DMS 273 (cell line): ENCODE results near the gene TRPC4AP.
"Not testable (repeated sequence)": the region's sequence is repeated elsewhere in the genome, so short reads cannot be mapped to it uniquely, and the experiment has no call there.

Experiments used
- DNase-seq: peaks from one replicate; lab custom pipeline; 2025; ENCODE audit not compliant: unreplicated experiment; lab: John Stamatoyannopoulos, UW

Gene TRPC4AP

GRCh38 chr20:35060168-35060567 lies 32.4 kb downstream of the TRPC4AP start:
- DNase-seq: no peak

- no peak for DNase-seq
These were observed 33.0 kb downstream of the TRPC4AP start for GRCh38 chr20:35059612-35060011.

DNA sequence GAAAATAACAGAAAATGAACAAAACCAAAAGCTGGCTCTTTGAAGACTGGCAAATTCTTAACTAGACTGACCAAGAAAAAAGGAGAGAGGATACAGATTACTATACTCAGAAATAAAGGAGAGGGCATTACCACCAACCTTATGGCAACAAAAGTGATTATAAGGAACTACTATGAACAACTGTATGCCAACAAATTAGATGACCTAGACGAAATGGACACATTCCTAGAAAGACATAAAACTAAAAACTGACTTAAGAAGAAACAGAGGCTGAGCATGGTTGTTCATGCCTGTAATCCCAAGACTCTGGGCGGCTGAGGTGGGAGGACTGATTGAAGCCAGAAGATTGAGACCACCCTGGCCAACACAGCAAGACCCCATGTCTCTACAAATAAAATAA lies 33.5 kb downstream of the TRPC4AP start:
- DNase-seq: no peak

DNA sequence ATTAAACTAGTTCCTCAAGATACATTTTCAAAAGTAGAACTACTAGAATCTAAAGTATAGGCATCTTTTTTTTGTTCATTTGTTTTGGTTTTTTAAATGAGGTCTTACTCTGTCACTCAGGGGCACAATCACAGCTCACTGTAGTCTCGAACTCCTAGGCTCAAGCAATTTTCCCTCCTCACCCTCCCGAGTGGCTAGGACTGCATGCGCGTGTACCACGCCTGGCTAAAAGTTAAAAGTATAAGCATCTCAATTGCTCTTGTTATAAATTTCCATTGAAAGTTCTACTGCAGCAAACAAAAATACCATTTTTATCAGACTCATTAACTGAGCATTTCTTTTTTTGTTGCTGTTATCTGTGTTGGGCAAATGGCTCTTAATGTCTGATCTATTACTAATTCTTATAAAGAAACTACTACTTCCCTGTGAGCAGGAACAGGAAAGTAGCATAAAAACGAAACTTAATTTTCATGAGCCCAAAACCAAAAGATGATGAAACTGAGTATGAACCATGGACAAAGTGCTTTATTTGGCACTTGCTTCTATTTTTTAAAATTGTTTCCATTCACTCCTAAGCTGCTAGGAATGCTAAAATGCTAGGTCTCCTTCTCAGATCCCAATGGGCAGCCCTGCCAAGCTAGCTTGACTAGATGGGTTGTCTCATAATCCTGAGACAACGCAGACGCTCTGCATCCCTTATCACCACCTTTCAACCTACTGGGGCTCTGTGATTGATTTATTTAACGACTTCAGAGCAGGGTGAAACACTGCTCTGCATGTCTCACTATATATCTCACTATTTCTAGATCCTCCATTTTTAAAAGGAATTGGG lies 36.9 kb downstream of the TRPC4AP start:
- DNase-seq: no peak

- no peak for DNase-seq
These were observed 37.8 kb downstream of the TRPC4AP start for GRCh38 chr20:35054814-35055213.

GRCh38 chr20:35052616-35053015 lies 40.0 kb downstream of the TRPC4AP start:
- DNase-seq: not testable (repeated sequence)

DNA sequence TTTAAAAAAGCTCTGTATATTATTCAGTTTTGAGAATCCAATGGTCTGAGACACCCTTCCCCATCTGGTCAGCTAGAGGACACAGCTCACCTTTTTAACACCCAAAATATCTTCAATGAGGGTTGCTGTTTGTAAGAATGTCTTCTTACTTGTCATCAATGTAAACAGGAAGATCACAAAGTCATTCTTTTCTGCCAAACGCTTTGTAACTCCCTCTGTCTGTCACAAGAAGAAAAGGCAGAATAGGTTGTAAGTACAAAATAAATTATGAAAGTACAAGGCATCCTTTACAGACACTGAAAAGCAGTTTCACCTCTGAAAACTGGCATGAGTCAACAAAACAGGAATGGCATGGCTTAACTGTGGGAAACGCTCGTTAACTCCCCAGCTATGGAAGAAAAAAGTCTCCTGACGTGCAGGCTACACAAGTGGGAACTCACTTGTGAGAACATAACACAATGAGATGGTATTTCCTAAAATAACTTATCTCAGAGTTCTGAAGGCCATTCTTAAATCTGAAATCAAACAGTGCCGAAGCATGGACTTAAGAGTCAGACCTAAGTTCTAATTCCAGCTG lies 42.7 kb downstream of the TRPC4AP start:
- no peak for DNase-seq

- DNase-seq: no peak
These were observed 43.9 kb downstream of the TRPC4AP start for GRCh38 chr20:35048739-35049138.

- DNase-seq: no peak
These were observed 50.3 kb downstream of the TRPC4AP start for GRCh38 chr20:35042268-35042667.

DNA sequence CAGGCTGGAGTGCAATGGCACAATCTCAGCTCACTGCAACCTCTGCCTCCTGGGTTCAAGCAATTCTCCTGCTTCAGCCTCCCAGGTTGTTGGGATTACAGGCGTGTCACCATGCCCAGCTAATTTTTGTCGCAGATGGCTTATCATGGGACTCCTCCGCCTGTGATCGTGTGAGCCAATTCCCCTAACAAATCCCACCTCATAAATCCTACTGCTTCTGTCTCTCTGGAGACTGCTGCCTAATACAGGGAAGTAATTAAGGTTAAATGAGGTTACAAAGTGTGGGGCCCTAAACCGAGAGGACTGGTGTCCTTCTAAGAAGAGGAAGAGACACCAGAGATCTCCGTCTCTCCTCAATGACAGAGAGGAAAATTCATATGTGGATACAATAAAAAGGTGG lies 52.0 kb downstream of the TRPC4AP start:
- DNase-seq: no peak

DNA sequence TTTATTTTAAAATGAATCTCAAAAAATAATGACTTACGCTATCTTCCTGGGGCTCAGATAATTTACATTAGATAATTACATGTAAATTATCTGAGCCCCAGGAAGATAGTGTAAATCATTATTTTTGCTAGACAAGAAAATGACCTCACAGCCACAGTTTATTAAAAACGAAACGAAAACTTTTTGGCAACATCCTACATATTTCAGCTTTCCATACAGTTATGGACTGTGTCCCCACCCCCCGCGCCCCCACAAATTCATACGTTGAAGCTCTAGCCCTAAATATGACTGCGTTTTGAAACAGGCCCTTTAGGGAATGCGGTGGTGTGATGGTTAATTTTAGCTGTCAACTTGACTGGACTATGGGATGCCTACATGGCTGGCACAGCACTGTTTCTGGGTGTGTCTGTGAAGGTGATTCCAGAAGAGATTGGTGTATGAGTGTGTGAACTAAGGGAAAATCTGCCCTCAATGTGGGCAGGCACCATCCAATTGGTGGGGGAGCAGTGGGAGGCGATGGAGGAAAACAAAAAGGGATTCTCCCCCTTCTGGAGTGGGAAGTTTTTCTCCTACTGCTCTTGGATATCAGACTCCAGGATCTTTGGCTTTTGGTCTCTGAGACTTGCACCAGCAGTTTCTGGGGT lies 52.6 kb downstream of the TRPC4AP start:
- no peak for DNase-seq

DNA sequence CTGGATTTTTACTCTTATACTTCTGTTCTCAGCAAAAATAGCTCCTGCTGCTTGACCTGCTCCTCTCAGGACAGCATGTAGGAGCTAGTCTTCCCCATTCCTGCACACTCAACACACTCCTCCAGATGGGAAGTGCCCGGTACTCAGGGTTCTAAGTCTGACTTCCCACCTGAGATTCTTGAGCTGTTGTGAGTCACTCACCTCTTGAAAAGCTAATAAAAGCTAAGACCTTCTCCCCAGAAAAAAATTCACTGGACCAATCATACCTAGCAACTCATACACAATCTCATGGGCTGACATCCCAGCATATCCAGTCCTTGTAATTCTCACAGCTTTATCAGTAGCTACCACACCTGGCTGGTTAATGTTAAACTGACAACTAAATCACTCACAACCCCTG lies 53.5 kb downstream of the TRPC4AP start:
- DNase-seq: no peak

DNA sequence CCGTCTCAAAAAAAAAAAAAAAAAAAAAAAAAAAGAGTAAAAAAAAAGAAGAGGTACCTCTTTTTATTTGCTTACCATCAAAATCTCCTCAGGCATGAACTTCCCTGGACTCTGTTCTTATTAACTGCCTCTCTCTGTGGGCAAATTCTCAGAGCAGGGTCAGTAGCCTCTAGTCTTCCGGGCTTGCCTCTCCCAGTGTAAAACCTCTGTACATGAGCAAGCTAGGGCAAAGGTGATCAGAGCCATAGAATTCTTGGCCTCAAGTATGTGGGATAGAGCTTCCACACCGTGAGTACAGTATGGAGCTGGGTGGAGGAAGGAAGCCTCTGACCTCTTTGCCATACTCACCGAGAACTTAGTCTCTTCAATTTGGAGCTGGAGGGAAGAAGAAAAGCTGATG lies 58.5 kb downstream of the TRPC4AP start:
- no peak for DNase-seq

DNA sequence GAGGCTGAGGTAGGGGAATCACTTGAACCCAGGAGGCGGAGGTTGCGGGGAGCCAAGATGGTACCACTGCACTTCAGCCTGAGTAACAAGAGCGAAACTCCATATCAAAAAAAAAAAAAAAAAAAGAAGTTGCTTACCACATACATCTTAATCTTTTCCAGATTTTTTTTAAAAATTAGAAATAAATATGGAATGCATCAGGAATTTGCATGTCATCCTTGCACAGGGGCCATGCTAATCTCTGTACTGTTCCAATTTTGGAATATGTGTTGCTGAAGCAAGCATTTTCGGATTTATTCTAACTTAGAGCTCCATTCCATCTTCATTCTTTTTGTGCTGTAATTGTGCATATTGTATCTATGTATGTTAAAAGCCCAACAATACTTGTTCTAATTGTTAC lies 62.5 kb downstream of the TRPC4AP start:
- DNase-seq: no peak

DNA sequence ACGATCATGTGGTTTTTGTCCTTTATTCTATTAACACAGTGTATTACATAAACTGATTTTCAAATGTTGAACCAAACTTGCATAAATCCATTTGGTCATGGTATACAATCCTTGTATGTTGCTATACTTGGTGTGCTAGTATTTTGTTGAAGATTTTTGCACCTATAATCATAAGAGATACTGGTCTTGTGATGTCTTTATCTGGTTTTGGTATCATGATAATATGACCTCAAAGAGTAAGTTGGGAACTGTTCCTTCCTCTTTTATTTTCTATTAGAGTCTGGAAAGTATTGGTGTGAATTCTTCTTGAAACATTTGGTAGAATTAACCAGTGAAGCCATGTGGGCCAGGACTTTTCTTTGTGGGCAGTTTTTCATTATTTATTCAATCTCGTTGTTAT lies 65.3 kb downstream of the TRPC4AP start:
- DNase-seq: no peak

DNA sequence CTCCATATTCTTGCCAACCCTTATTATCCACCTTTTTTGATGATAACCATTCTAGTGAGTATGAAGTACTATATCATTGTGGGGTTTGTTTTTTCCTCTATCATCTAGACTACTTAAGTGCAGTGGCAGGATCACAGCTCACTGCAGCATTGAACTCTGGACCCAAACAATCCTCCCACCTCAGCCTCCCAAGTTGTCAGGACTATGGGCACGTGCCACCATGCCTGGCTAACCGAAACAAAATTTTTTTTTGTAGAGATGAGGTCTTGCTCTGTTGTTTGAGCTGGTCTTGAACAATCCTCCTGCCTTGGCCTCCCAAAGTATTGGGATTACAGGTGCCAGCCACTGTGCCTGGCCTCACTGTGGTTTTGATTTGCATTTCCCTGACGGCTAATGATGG lies 67.5 kb downstream of the TRPC4AP start:
- DNase-seq: no peak

DNA sequence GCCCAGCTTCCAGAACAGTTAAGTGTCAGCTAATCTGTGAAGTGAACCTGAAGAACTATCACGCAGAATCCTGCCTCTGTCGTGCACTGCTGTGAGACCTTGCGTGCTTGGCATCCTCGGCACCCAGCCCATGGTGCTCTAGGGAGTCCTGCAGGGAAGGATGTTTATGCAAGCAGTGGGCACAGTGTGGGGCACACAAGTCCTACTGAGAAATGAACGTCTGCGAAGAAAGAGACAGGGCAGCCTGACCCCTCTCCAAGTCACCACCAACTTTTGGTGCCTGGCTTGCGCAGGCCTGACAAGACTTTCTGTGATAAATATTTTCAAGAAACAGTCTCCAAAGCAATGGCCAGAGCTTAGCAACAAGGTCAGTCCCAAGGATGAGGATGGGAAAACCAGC lies 69.0 kb downstream of the TRPC4AP start:
- no peak for DNase-seq

DNA sequence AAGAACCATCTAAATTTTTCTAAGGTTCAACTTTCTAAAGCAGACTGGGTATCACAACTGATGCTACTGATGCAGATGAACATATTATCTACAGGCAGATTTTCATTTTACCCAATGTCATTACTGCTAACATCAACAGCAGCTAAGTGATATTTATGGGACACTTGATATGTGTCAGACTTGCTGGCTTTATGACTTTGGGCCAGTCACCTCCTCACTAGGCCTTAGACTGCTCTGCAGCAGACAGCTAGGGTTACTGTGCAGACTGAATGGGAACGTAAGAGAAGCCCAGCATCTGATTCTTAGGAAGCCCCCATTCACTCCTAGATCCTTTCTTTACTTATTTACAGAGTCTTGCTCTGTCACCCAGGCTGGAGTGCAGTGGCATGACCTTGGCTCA lies 70.8 kb downstream of the TRPC4AP start:
- no peak for DNase-seq

DNA sequence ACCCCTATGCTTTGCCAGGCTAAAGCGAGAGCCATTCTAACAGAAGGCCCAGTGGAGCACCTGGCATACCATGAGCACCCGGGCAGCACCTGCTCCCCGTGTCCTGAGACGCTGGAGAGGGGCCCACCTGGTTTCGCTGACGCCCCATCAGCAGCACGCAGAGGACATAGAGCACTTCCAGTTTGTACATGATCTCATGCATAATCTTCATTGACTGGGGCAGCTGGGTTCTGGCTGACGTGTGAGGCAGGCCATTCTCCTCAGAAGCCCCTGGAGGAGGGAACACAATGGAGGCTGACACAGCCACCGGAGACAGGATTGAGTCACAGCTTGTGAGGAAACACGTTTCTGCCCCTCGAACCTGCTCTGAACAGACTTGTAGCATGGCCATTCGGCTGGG lies 71.5 kb downstream of the TRPC4AP start:
- DNase-seq: no peak

DNA sequence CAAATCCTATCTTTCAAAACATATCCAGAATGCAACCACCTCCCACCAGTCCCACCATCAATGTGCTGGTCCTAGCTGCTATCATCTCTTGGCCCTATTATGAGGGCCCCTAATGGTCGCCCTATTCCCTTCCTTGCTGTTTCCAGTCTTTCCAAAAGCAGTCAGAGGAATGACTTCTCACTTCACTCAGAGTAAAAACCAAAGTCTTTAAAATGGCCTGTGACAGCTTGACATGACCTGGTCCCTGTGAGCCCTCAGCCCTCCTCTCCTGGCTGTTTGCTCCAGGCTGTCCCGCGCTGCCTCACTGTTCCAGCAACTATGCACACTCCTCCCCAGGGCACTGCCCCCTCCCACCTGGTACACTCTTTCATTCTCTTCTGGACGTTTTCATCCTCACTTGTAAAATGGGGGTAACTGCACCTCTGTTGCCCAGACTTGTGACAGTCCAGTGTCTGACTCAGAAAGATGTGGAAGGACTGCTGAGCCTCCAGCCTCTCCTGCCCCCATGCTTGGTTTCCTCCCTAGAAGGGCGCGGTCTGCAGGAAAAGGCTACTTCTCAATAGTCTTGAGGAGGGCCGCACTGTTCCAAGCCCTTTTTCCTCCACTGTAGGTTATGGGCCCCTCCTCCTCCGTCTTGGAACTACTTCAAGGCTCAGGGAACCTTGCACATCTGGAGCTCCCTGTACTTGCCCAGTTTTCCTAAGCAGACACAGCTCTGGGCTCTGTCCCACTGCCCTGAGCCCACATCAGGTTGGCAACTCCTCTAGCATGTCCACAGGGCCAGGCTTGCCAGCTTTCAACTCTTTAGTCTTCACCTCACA lies 72.3 kb downstream of the TRPC4AP start:
- no peak for DNase-seq

DNA sequence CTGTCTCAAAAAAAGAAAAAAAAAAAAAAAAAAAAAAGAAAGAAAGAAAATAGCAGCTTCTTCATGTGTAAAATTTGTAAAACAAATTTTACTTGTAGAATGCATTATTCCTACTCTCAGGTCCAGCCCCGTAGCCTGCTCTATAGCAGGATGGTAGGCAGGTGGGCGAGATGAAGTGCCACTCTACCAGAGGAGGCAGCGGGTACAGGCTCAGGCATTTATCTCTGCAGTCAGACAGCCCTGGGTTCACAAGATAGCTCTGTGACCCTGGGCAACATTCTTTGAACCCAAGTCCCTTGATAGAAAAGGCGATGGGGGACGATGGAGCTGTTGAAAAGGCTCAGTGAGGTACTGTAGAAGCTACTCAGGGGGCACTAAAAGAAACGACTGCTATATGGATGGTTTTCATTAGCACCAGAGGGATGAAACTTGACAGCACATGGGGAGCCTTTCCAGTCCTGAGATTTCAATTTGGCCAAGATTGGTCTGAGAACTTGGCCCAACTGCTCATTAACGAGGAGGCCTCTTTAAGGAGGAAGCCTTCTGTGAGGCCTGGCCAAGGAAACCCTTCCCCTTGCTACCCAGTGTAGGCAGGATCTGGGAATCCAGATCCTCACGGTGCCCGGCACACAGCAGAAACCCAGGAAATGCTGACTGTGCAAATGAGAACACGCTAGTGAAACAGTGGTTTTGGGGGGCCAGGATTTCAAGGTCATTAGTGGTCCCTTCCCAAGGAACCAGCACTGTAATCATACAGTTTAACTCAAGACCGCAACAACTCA lies 73.8 kb downstream of the TRPC4AP start:
- DNase-seq: no peak
